HEK293 (cell line): ENCODE results near the gene NOL4.

Source experiments
- CTCF ChIA-PET: fragments of 350-600 bp; formaldehyde crosslinking; extraction: SDS; loops from one replicate; lab custom pipeline; 2021; ENCODE audit warnings: antibody characterized with exemption; lab: Yijun Ruan, JAX
- POLR2A ChIA-PET: fragments of 300-600 bp; formaldehyde crosslinking; extraction: SDS; loops from one replicate; lab custom pipeline; 2020; ENCODE audit warnings: antibody characterized with exemption, inconsistent platforms; lab: Yijun Ruan, JAX
- H3K27ac ChIP-seq: fragments of 200-500 bp; sonication (Bioruptor generic); 2 replicates; pipeline ENCODE4 v1.5.1; 2014; ENCODE audit warnings: low read depth, low read length, control low read depth, inconsistent platforms; ENCODE audit errors: extremely low read depth
- H3K36me3 ChIP-seq, 2 experiments: fragments of 200-500 bp in 1 of 2; sonication (Bioruptor generic) in 1 of 2; 1 replicate in 1 of 2; 2 replicates in 1 of 2; pipeline ENCODE4 v1.5.1; 2014 to 2017; ENCODE audit warnings: inconsistent platforms in 2 of 2, low read length in 2 of 2; ENCODE audit not compliant: control insufficient read depth in 2 of 2, insufficient read depth in 1 of 2
- H3K4me1 ChIP-seq: fragments of 200-500 bp; sonication (Bioruptor generic); 2 replicates; pipeline ENCODE4 v1.5.1; 2014; ENCODE audit warnings: mild to moderate bottlenecking, low read length, inconsistent platforms; ENCODE audit not compliant: control insufficient read depth, insufficient read depth
- H3K4me3 ChIP-seq: 2 replicates; pipeline ENCODE4 v1.5.1; 2011; ENCODE audit warnings: low read depth, mild to moderate bottlenecking, control low read depth, low read length, moderate library complexity
- H3K9me3 ChIP-seq: fragments of 200-500 bp; sonication (Bioruptor generic); 2 replicates; pipeline ENCODE4 v1.5.1; 2014; ENCODE audit warnings: low read depth, low read length, inconsistent platforms; ENCODE audit not compliant: control insufficient read depth, insufficient read depth
- KLF16 ChIP-seq: fragments of 450-650 bp; formaldehyde crosslinking; IDR thresholded peaks from 2 replicates; pipeline ENCODE4 v1.5.1; 2017; ENCODE audit warnings: missing biosample characterization, missing genetic modification characterization
- KLF8 ChIP-seq: fragments of 450-650 bp; formaldehyde crosslinking; IDR thresholded peaks from 2 replicates; pipeline ENCODE4 v1.5.1; 2016; ENCODE audit warnings: missing biosample characterization, missing genetic modification characterization
- WT1 ChIP-seq: fragments of 450-650 bp; formaldehyde crosslinking; IDR thresholded peaks from 2 replicates; pipeline ENCODE4 v1.5.1; 2016; ENCODE audit warnings: missing biosample characterization, missing genetic modification characterization
- ZBTB20 ChIP-seq: fragments of 450-650 bp; formaldehyde crosslinking; IDR thresholded peaks from 2 replicates; pipeline ENCODE4 v1.5.1; 2016; ENCODE audit warnings: missing biosample characterization, missing genetic modification characterization
- ZFP37 ChIP-seq: fragments of 450-650 bp; formaldehyde crosslinking; IDR thresholded peaks from 2 replicates; pipeline ENCODE4 v1.5.1; 2016; ENCODE audit warnings: missing biosample characterization, missing genetic modification characterization
- ZNF214 ChIP-seq: fragments of 450-650 bp; formaldehyde crosslinking; IDR thresholded peaks from 2 replicates; pipeline ENCODE4 v1.5.1; 2017; ENCODE audit warnings: missing biosample characterization, mild to moderate bottlenecking, missing genetic modification characterization, borderline replicate concordance
- ZNF292 ChIP-seq: fragments of 450-650 bp; formaldehyde crosslinking; IDR thresholded peaks from 2 replicates; pipeline ENCODE4 v1.5.1; 2016; ENCODE audit warnings: low read depth, missing biosample characterization, missing genetic modification characterization, borderline replicate concordance
- ZNF610 ChIP-seq: fragments of 450-650 bp; formaldehyde crosslinking; IDR thresholded peaks from 2 replicates; pipeline ENCODE4 v1.5.1; 2016; ENCODE audit warnings: missing biosample characterization, missing genetic modification characterization, borderline replicate concordance
- ZNF623 ChIP-seq: fragments of 450-650 bp; formaldehyde crosslinking; IDR thresholded peaks from 2 replicates; pipeline ENCODE4 v1.5.1; 2016; ENCODE audit warnings: missing biosample characterization, missing genetic modification characterization
- ZNF747 ChIP-seq: fragments of 450-650 bp; formaldehyde crosslinking; IDR thresholded peaks from 2 replicates; pipeline ENCODE4 v1.5.1; 2016; ENCODE audit warnings: missing biosample characterization, missing genetic modification characterization
- ZNF777 ChIP-seq: fragments of 450-650 bp; formaldehyde crosslinking; IDR thresholded peaks from 2 replicates; pipeline ENCODE4 v1.5.1; 2017; ENCODE audit warnings: missing biosample characterization, missing genetic modification characterization, borderline replicate concordance
- ZNF792 ChIP-seq: fragments of 450-650 bp; formaldehyde crosslinking; IDR thresholded peaks from 2 replicates; pipeline ENCODE4 v1.5.1; 2016; ENCODE audit warnings: missing biosample characterization, missing genetic modification characterization
- ZNF830 ChIP-seq: fragments of 450-650 bp; IDR thresholded peaks from 2 replicates; pipeline ENCODE4 v1.5.0; 2018; ENCODE audit warnings: missing biosample characterization, missing genetic modification characterization, low read depth, mild to moderate bottlenecking, moderate library complexity
- TF ChIP-seq, protein P1 (sequence below): fragments of 450-650 bp; formaldehyde crosslinking; conservative IDR thresholded peaks from 2 replicates; pipeline ENCODE4 v1.5.1; 2016; ENCODE audit warnings: low read depth, missing biosample characterization, missing genetic modification characterization
- TF ChIP-seq, protein P2 (sequence below): fragments of 450-650 bp; formaldehyde crosslinking; IDR thresholded peaks from 2 replicates; pipeline ENCODE4 v1.5.1; 2016; ENCODE audit warnings: missing biosample characterization, missing genetic modification characterization
- TF ChIP-seq, protein P3 (sequence below): fragments of 450-650 bp; formaldehyde crosslinking; IDR thresholded peaks from 2 replicates; pipeline ENCODE4 v1.5.1; 2017; ENCODE audit warnings: missing biosample characterization, missing genetic modification characterization
- TF ChIP-seq, protein P4 (sequence below): fragments of 450-650 bp; IDR thresholded peaks from 2 replicates; pipeline ENCODE4 v1.5.1; 2018; ENCODE audit warnings: missing biosample characterization, mild to moderate bottlenecking, missing genetic modification characterization
- TF ChIP-seq, protein P5 (sequence below): fragments of 450-650 bp; formaldehyde crosslinking; IDR thresholded peaks from 2 replicates; pipeline ENCODE4 v1.5.1; 2016; ENCODE audit warnings: missing biosample characterization, missing genetic modification characterization
- TF ChIP-seq, protein P6 (sequence below): fragments of 450-650 bp; formaldehyde crosslinking; optimal IDR thresholded peaks from 2 replicates; pipeline ENCODE3; 2016; ENCODE audit warnings: missing biosample characterization, mild to moderate bottlenecking, missing genetic modification characterization

Gene NOL4, protein sequence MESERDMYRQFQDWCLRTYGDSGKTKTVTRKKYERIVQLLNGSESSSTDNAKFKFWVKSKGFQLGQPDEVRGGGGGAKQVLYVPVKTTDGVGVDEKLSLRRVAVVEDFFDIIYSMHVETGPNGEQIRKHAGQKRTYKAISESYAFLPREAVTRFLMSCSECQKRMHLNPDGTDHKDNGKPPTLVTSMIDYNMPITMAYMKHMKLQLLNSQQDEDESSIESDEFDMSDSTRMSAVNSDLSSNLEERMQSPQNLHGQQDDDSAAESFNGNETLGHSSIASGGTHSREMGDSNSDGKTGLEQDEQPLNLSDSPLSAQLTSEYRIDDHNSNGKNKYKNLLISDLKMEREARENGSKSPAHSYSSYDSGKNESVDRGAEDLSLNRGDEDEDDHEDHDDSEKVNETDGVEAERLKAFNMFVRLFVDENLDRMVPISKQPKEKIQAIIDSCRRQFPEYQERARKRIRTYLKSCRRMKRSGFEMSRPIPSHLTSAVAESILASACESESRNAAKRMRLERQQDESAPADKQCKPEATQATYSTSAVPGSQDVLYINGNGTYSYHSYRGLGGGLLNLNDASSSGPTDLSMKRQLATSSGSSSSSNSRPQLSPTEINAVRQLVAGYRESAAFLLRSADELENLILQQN

DNA sequence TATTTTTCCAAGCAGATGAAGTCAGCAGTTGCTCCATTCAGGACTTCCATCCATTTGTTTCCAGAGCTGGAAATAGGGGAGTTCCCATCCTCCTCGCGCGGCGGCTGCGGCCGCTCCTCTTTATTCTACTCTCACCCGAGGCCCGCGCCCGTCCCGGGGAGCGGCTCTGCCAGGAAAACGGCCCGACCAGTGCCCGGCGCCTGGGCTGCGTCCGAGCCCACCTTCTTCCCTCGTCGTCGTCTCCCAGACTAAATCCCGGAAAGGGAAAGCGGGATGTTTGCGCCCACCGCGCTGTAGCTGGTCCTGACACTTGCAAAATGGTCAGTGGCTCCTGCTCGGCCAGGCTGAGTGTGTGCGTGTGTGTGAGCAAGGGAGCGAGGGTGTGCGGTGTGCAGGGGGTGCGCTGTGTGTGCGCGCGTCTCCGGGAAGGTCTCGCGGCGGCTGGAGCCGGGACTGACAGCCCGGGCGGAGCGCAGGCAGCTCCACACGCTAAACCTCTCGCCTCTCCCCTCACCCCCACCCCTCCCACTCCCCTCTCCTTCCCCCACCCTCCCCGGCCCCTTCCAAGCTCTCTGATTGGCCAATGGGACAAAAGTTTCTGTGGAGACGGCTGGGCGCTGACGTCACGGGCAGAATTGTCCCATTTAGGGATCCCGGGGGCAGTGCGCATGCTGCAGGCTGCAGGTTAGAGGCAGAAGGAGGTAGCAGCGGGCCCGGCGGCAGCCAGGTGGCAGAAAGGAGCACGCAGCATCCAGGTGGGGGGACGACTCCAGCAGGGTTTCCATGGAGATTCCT is at the start of gene NOL4:
NOL4 (minus strand) TSS at position 491 of the 795 bp plus-strand sequence. CDS start 1,660 bp downstream, outside the sequence.
- Histone ChIP-seq H3K36me3 (no peaks in the 10 kb centered on the region), H3K4me1 (no peaks in the 10 kb centered on the region), H3K27ac (peak within 1 kb of the TSS; percentile 52; the same call in 1 of the 2 replicates), H3K4me3 (peak within 1 kb of the TSS; percentile 70), H3K9me3 (no peaks in the 10 kb centered on the region)
- POLR2A ChIA-PET = interaction anchor here (0.6 to 1.0 kb wide), 5 partner anchors 32 to 995 kb away, joined by 3 to 5 read pairs (median 3); no protein-coding TSS in a partner anchor
- CTCF ChIA-PET = interaction anchor here (0.6 to 4.1 kb wide), 37 partner anchors 10 to 1435 kb away, joined by 3 to 31 read pairs (median 4); no protein-coding TSS in a partner anchor
- TF ChIP-seq ZFP37 (tag by site-specific recombination) (peak; percentile 27; the same call in 1 of the 2 replicates), WT1 (tag by site-specific recombination) (0 out of 2 replicates have a peak, but pooled peaks have one; percentile 19), ZNF292 (tag by site-specific recombination) (no peak), ZBTB20 (tag by site-specific recombination) (peak; percentile 82), ZNF747 (tag by site-specific recombination) (no peak), KLF8 (tag by site-specific recombination) (peak; percentile 63; the same call in 1 of the 2 replicates), ZNF830 (no peak), KLF16 (tag by site-specific recombination) (peak; percentile 56; the same call in 1 of the 2 replicates), ZNF214 (no peak), ZNF610 (tag by site-specific recombination) (0 out of 2 replicates have a peak, but pooled peaks have one; percentile 46), ZNF777 (peak; percentile 62; the same call in 1 of the 2 replicates), ZNF623 (tag by site-specific recombination) (no peak), ZNF792 (tag by site-specific recombination) (0 out of 2 replicates have a peak, but pooled peaks have one; percentile 69)
- TF ChIP-seq, protein P1, sequence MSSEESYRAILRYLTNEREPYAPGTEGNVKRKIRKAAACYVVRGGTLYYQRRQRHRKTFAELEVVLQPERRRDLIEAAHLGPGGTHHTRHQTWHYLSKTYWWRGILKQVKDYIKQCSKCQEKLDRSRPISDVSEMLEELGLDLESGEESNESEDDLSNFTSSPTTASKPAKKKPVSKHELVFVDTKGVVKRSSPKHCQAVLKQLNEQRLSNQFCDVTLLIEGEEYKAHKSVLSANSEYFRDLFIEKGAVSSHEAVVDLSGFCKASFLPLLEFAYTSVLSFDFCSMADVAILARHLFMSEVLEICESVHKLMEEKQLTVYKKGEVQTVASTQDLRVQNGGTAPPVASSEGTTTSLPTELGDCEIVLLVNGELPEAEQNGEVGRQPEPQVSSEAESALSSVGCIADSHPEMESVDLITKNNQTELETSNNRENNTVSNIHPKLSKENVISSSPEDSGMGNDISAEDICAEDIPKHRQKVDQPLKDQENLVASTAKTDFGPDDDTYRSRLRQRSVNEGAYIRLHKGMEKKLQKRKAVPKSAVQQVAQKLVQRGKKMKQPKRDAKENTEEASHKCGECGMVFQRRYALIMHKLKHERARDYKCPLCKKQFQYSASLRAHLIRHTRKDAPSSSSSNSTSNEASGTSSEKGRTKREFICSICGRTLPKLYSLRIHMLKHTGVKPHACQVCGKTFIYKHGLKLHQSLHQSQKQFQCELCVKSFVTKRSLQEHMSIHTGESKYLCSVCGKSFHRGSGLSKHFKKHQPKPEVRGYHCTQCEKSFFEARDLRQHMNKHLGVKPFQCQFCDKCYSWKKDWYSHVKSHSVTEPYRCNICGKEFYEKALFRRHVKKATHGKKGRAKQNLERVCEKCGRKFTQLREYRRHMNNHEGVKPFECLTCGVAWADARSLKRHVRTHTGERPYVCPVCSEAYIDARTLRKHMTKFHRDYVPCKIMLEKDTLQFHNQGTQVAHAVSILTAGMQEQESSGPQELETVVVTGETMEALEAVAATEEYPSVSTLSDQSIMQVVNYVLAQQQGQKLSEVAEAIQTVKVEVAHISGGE = peak; percentile 60
- TF ChIP-seq, protein P2, sequence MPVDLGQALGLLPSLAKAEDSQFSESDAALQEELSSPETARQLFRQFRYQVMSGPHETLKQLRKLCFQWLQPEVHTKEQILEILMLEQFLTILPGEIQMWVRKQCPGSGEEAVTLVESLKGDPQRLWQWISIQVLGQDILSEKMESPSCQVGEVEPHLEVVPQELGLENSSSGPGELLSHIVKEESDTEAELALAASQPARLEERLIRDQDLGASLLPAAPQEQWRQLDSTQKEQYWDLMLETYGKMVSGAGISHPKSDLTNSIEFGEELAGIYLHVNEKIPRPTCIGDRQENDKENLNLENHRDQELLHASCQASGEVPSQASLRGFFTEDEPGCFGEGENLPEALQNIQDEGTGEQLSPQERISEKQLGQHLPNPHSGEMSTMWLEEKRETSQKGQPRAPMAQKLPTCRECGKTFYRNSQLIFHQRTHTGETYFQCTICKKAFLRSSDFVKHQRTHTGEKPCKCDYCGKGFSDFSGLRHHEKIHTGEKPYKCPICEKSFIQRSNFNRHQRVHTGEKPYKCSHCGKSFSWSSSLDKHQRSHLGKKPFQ (tag by site-specific recombination) = peak; percentile 74
- TF ChIP-seq, protein P3, sequence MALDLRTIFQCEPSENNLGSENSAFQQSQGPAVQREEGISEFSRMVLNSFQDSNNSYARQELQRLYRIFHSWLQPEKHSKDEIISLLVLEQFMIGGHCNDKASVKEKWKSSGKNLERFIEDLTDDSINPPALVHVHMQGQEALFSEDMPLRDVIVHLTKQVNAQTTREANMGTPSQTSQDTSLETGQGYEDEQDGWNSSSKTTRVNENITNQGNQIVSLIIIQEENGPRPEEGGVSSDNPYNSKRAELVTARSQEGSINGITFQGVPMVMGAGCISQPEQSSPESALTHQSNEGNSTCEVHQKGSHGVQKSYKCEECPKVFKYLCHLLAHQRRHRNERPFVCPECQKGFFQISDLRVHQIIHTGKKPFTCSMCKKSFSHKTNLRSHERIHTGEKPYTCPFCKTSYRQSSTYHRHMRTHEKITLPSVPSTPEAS (tag by site-specific recombination) = peak; percentile 77
- TF ChIP-seq, protein P4, sequence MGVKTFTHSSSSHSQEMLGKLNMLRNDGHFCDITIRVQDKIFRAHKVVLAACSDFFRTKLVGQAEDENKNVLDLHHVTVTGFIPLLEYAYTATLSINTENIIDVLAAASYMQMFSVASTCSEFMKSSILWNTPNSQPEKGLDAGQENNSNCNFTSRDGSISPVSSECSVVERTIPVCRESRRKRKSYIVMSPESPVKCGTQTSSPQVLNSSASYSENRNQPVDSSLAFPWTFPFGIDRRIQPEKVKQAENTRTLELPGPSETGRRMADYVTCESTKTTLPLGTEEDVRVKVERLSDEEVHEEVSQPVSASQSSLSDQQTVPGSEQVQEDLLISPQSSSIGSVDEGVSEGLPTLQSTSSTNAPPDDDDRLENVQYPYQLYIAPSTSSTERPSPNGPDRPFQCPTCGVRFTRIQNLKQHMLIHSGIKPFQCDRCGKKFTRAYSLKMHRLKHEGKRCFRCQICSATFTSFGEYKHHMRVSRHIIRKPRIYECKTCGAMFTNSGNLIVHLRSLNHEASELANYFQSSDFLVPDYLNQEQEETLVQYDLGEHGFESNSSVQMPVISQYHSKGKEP (tag by site-specific recombination) = peak; percentile 90
- TF ChIP-seq, protein P5, sequence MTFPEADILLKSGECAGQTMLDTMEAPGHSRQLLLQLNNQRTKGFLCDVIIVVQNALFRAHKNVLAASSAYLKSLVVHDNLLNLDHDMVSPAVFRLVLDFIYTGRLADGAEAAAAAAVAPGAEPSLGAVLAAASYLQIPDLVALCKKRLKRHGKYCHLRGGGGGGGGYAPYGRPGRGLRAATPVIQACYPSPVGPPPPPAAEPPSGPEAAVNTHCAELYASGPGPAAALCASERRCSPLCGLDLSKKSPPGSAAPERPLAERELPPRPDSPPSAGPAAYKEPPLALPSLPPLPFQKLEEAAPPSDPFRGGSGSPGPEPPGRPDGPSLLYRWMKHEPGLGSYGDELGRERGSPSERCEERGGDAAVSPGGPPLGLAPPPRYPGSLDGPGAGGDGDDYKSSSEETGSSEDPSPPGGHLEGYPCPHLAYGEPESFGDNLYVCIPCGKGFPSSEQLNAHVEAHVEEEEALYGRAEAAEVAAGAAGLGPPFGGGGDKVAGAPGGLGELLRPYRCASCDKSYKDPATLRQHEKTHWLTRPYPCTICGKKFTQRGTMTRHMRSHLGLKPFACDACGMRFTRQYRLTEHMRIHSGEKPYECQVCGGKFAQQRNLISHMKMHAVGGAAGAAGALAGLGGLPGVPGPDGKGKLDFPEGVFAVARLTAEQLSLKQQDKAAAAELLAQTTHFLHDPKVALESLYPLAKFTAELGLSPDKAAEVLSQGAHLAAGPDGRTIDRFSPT = peak; percentile 21; the same call in 1 of the 2 replicates
- TF ChIP-seq, protein P6, sequence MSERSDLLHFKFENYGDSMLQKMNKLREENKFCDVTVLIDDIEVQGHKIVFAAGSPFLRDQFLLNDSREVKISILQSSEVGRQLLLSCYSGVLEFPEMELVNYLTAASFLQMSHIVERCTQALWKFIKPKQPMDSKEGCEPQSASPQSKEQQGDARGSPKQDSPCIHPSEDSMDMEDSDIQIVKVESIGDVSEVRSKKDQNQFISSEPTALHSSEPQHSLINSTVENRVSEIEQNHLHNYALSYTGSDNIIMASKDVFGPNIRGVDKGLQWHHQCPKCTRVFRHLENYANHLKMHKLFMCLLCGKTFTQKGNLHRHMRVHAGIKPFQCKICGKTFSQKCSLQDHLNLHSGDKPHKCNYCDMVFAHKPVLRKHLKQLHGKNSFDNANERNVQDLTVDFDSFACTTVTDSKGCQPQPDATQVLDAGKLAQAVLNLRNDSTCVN (tag by site-specific recombination) = peak; percentile 95
